Inferior parietal cortex (tissue), 1 donor: Measurements from ENCODE around the gene CROCC2.

Experiments used
- DNase-seq: peaks from one replicate; pipeline ENCODE4 v3.0.0-alpha.2; 2016; ENCODE audit errors: extremely low spot score

Gene CROCC2

GRCh38 chr2:241014224-241014623 is 108.1 kb downstream of the CROCC2 start:
- DNase-seq: no peak

DNA sequence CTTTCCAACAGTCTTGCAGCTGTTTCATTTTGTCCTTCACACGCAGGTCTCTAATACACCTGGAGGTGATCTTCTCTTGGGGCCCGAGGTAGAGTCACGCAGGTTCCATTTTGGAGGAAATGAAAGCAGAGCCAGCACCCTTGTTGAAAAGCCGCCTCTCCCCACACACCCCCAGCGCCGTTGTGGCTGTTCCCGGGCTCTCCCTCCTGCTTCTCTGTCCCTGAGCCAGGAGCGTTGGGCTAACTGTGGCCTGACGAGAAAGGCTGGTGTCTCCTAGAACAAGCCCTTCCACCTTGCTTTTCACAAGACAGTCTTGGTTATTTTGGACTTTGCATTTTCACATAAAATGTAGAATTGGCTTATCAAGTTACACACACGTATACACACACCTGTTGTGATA is 108.6 kb downstream of the CROCC2 start:
- no peak for DNase-seq

DNA sequence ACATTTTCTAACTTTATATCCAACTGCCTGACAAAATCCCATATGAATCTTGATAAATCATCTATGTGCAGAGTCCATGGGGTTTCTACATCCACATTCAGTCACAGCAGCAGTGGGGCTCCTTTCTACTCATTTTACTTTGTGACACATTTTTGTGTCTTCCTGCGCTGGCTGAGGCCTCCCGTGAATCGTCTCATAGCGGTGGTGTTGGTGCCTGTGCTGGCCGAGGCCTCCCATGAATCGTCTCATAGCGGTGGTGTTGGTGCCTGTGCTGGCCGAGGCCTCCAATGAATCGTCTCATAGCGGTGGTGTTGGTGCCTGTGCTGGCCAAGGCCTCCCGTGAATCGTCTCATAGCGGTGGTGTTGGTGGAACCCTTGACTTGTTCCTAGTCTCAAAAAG is 109.3 kb downstream of the CROCC2 start:
- DNase-seq: no peak

GRCh38 chr2:241017228-241017940 is 111.2 kb downstream of the CROCC2 start:
- no peak for DNase-seq

- no peak for DNase-seq
These were observed 112.1 kb downstream of the CROCC2 start for GRCh38 chr2:241018051-241018891.

DNA sequence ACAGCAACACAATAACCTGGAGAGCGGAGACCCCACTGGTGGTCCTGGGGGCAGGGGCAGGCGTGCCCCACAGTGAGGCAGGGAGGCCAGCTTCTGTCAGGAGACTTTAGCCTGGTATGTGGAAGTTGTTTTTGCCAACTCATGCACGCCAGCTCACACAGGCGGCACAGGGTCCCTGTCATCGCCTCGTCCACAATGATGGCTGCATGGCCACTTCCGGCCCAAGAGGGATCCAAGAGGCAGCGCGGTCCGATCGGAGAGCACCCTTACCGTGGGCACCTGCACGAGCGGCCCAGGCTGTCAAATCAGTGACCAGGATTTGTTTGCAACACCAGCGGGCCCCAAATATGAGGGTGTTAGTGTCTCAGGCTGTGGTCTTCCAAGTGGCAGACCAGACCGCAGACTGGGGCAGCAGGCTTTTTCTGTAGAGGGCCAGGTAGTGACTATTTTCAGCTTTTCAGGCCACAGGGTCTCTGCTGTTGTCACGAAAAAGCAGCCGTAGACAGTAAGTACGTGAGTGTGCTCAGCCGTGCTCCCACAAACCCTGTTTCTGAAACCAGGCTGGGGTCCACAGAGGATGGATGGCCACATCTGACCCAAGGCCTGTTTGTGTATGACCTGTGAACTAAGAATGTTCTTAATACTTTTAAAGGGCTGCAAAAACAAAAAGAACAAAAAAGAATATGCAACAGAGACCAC is 113.5 kb downstream of the CROCC2 start:
- DNase-seq: no peak

- no peak for DNase-seq
These were observed 114.1 kb downstream of the CROCC2 start for GRCh38 chr2:241020201-241020600.

DNA sequence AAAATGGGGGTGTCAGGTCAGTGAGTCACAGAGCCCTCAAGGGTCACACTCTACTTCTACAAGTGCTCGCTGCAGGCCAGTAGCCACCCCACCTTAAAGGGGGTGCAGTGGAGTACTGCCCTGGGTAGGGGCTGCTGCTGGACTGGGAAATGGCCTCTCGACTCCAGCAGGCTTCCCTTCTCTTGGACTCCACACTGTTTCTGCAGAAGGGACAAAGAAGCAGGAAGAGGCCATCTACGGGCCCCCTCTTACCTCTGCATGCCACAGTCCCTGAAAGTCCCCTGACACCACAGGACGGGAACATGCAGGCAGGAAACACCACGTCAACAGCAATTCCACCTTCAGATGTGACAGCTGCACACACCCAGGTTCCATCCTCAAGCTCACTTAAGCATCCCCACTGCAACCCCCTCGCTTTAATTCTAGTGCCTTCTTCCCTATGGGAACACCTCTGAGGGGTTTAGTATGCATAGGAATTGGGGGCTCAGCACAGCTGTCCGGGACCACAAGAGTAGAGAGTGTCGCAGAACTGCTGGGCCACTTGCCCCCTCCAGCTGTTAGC is 114.6 kb downstream of the CROCC2 start:
- no peak for DNase-seq

DNA sequence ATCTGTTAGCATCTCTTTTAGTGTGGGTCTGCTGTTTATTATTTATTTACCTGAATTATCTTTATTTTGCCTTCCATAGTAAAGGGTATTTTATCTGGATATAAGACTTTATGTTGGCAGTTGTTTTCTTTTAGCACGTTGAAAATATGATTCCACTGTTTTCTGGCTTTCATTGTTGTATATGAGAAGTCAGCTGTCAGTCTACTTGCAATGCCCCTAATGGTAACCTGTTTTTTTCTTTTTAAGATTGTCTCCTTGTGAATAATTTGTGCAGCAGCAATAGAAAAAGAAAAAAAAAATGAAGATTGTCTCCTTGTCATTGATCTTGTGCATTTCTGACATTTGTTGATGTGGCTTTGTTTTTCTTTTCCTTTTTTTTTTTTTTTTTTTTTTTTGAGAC is 119.5 kb downstream of the CROCC2 start:
- no peak for DNase-seq

- no peak for DNase-seq
These were observed 123.6 kb downstream of the CROCC2 start for GRCh38 chr2:241029599-241030332.

DNA sequence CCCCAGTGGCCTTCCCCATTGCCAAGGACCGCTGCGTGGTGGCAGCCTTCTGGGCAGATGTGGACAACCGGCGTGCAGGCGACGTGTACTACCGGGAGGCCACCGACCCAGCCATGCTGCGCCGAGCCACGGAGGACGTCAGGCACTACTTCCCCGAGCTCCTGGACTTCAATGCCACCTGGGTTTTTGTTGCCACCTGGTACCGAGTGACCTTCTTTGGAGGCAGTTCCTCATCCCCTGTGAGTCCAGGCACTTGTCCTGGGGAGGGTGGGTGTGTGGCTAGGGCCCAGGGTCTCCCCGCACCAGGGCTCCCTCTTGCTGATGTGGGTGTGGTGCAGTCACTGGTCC is 124.2 kb downstream of the CROCC2 start:
- DNase-seq: no peak

DNA sequence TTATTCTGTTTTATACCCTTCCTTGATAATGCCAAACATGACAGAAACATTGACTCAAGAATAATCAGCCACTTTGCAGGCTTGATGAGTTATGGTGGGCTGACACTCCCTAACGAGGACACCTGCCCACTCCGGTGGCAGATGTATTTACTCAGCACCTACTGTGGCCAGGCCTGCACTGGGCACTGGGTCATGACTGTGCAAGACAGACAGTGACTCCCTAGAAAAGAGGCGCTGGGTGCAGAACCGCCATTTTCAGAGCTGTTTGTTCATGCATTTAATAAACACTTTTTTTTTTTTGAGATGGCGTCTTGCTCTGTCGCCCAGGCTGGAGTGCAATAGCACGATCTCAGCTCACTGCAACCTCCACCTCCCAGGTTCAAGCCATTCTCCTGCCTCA is 124.7 kb downstream of the CROCC2 start:
- DNase-seq: no peak

DNA sequence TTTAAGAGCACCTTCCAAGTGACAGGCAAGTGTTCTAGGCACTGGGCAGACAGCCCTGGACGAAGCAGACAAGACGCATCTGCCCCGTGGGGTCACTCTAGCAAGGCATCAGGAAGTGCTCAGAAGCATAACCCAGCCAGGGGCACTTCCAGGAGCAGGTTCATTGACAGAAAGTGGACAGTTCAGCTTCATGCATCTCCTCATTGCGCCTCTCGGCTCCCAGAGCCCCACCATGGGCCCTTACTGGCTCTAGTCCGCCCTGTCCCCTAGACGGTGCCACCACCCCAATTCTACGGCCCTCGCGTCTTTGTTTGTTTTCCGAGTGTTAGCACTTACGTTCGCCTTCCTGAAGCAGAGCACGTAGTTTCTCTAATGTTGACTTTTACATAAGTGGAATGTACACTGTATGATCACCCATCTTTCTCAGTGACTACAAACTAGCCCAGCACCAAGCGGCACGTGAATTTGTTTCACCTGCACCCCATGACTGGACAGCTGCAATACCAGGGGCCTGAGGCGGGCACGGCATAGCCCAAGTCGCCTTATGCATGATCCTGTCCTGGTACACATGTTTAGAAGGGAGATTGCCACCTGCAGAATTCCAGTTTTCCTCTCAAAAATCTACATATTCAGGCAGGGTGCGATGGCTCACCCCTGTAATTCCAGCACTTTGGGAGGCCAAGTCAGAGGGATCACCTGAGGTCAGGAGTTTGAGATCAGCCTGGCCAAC is 125.5 kb downstream of the CROCC2 start:
- no peak for DNase-seq

GRCh38 chr2:241033336-241033987 is 127.3 kb downstream of the CROCC2 start:
- DNase-seq: no peak

GRCh38 chr2:241033994-241034393 is 127.9 kb downstream of the CROCC2 start:
- DNase-seq: no peak

GRCh38 chr2:241034490-241035141 is 128.5 kb downstream of the CROCC2 start:
- no peak for DNase-seq

- DNase-seq: no peak
These were observed 129.1 kb downstream of the CROCC2 start for GRCh38 chr2:241035142-241035817.

- DNase-seq: no peak
These were observed 129.8 kb downstream of the CROCC2 start for GRCh38 chr2:241035818-241036396.

DNA sequence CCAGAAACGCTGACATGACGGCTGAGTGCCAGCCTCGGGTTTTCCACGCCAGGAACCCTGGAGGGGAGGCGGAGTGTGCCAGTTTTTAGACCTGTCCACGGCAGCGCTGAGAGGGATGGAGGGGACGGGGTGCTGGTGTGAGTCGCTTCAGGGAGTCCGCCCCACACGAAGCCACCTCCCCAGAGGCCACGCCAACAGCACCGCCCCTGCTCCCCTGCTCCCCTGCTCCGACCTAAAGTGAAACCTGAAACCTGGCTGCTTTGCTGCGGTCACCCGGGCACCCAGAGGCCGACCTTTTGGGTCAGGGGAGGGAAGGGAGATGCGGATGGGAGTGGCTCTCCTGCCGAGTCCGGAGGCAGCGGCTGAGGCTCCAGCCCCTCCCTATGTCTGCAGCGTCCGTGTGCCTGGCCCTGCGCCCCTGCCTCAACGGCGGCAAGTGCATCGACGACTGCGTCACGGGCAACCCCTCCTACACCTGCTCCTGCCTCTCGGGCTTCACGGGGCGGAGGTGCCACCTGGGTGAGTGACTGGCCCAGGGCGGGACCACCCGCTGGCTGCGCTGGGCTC is 130.3 kb downstream of the CROCC2 start:
- no peak for DNase-seq
